ENCODE results near the gene PALD1. TPM values are rescaled to one million over a fixed set of nuclear protein-coding genes. Genes with fewer than 3 reads are reported as not detected.

The PALD1 gene
- polyA plus RNA-seq, 3 donors: 2.3 to 4.7 (median 3.8) TPM

DNA sequence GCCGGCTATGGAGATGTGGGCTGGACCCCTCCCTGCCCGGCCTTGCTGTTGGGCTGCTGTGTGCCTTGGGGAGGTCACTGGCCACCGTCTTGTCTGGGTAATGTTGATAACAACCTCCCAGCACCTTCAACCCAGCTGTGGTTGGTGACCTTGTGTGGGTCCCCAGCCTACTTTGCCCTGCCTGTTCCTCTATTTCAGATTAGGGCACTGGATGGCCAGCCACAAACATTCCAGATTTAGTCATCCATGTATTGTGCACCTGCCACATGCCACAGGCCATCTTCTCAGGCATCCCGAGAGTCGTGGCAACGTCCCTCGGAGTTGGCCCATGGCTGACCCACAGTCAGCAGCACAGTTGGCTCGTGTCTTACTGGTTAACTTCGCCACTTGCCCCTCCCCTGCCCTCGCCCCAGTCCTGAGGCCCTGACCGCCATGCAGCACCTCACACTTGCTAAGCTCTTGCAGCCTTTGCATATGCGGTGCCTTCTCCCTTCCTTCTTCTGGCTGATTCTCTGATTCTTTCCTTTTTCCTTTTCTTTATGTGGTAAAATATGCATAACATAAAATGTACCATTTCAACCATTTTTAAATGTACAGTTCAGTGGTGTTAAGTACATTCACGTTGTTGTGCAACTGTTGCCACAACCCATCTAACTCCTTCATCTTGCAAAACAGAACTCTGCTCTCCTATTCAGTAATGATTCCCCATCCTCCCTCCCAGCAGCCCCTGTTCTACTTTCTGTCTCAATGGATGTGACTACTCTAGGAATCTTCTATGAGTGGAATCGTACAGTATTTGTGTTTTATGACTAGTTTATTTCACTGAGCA, 63.4 kb downstream of the PALD1 start:
- WGBS, 3 donors: 76 to 81% (median 77%) methylated on average over 14 of the region's 14 CpGs
- H3K27ac ChIP-seq (ENCODE audit: low read depth, low read length): no peak overlapping the region

DNA sequence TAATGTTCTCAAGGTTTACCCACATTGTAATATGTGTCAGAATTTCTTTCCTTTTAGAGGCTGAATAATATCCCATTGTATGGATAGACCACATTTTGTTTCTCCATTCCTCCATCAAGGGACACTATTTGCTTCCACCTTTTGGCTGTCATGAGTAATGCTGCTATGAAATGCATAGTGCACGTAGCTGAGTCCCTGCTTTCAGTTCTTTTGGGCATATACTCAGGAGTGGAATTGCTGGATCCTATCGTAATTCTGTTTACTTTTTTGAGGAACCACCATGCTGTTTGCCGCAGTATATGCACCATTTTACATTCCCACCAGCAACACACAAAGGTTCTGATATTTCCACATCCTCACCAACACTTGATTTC, 64.0 kb downstream of the PALD1 start:
- H3K27ac ChIP-seq (ENCODE audit: low read depth, low read length): no peak overlapping the region
- 82 to 88% (median 88%) methylated on average over 3 of the region's 3 CpGs for WGBS, 3 donors

DNA sequence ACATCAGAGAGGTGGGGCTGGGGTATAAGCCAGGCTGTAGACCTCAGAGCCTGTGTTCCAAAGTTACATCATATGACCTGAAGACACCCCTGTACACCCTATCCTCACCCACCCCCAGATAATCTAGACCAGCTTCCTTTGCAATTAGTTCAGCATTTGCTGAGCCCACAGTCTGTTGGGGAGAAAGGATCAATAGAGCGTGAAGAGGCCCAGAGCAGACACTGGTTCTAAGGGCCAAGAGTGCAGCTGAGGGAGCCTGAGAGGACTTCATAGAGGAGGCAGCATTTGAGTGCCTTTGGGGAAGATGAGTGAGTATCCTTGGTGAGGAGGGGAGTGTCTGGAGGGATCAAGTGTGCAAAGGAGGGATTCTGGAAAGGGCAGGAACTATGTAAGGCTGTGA, 65.3 kb downstream of the PALD1 start:
- H3K27ac ChIP-seq (ENCODE audit: low read depth, low read length): no peak overlapping the region
- 96 to 98% (median 96%) methylated on average over 1 of the region's 1 CpG for WGBS, 3 donors

DNA sequence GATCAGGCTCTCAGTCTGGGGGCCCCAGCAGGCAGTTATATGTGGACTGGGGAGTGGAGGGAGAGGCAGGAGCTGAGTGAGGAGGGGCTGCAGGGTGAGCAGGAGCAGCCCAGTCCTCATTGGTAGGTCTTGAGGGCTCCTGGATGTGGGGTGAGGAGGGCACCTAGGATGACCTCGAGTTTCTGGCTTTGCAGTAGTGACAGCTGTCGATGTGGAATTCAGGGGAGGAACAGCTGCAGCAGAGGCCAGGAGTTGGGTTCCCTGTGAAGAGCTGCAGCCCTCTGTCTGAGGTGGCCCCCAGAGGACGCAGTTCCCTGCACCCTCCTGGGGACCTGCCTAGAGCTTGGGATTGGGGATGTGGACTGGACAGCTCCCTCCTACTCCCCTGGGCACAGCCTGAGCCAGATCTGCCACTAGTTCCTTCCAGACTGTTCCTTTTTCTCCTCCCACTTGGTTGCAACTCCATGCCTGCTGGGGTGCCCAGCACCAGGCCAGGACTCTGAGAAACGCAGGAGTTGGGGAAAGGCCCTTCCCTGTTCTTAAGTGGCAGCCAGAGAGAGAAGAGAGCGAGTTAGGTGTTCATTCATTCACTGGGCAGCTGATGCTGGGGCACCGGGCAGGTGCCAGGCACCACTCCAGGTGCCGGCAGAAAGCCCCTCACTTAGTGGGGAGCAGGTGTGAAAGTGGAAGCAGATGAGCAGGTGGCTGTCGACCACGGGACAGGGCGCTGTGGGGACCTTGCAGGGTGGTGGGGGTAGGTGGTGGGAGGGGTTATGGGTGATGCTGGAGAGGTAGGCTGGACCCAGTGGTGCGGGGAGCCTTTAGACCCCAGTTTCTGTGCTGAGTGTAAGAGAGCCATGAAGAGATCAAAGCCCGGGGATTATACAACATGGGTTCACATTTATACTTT, 66.1 kb downstream of the PALD1 start:
- H3K27ac ChIP-seq (ENCODE audit: low read depth, low read length): no peak overlapping the region
- 73 to 81% (median 80%) methylated on average over 10 to 12 of the region's 12 CpGs for WGBS, 3 donors

DNA sequence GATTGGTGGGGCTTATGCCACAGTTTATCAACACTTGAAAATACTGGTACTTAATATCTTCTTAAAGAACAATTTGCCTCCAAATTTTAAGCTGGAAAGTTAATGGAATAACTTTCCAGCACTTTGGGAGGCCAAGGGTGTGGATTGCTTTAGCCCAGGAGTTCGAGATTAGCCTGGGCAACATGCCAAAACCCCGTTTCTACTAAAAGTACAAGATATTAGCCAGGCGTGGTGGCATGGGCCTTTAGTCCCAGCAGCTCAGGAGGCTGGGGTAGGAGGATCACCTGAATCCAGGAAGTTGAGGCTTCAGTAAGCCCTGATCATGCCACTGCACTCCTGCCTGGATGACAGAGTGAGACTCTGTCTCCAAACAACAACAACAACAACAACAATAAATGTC, 68.0 kb downstream of the PALD1 start:
- 20 to 35% (median 28%) methylated on average over 3 of the region's 3 CpGs for WGBS, 3 donors
- no peak overlapping the region for H3K27ac ChIP-seq (ENCODE audit: low read depth, low read length)

DNA sequence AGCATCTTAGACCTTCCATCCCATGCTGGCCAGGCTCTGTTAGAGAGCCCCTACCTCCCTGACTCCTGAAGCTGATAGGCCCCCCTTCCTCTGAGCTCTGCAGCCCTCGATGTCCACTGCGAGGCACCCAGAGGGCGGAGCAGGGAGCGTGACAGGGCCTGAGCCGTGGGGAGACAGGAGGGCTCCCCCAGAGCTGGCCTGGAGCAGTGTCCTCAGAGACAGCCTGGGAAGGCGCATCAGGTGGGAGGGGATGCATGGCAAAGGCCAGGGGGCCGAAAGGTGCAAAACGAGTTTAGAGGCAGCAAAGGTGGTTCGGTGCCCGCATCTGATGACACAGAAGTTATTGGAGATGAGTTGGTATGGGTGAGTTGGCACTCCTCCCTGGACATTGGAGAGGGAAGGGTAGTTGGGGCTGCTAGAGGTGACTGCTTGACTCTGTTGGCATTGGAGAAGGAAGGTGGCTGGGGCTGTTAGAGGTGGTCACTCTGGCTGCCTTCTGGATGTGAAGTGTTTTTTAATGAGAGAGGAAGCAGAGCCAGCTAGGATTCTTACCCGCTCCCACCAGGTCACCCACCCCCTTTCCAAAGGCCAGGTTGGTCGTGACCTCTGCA, 70.9 kb downstream of the PALD1 start:
- 77 to 85% (median 84%) methylated on average over 12 of the region's 12 CpGs for WGBS, 3 donors
- no peak overlapping the region for H3K27ac ChIP-seq (ENCODE audit: low read depth, low read length)

DNA sequence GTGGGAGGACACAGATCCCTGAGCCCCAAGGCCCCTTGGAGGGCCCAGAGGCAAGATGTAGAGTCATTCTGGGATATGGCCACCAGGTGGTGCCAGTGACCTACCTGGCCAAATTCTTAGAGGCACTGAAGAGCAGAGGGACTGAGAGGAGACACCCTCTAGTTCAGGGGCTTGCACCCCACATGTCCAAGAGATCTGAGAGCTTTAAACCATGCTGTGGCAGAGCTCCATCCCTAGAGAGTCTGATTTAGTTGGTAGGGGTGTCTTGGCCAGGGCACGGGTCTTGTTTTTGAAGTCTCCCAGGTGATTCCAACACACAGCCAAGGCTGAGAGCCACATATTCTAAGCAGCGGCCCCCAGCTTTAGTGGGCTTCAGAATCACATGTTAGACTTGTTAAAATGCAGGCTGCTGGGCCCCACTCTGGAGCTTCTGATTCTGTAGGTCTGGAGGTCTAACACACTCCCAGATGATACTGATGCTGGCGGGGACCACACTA, 71.4 kb downstream of the PALD1 start:
- H3K27ac ChIP-seq (ENCODE audit: low read depth, low read length): no peak overlapping the region
- WGBS, 3 donors: 69 to 83% (median 77%) methylated on average over 3 of the region's 3 CpGs

DNA sequence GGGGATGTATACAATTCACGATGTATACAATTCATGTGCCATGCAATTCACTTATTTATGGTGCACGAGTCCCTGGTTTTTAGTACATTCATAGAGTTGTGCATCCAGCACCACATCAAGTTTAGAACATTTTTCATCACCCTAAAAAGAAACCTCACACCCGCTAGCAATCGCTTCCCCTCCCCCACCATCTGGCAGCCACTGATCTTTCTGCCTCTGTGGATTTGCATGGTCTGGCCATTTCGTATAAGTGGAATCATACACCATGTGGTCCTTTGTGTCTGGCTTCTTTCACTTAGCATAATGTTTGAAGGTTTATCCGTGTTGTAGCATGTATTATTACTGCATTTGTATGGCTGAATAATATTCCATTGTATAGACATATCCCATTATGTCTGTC, 71.9 kb downstream of the PALD1 start:
- H3K27ac ChIP-seq (ENCODE audit: low read depth, low read length): no peak overlapping the region
- 75 to 84% (median 81%) methylated on average over 6 of the region's 6 CpGs for WGBS, 3 donors

DNA sequence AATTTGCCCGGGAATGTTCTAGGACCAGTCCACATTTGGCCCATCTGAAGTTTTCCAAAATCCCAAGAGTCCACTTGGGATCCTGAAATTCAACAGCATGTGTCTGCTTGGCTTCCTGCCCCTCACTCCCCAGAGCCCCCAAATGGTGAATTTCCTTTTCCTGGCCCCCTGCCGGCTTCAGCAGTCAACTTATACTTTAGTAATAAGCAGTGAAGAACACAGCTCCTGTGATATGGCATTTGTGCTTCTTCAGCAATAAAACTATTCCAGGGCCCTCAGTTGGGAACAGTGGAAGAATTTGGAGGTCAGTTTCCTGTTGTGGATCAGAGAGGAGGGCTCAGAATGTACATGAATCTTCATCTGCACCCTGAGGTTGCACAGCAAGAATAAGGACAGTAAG, 72.9 kb downstream of the PALD1 start:
- 37 to 56% (median 38%) methylated on average over 2 of the region's 2 CpGs for WGBS, 3 donors
- H3K27ac ChIP-seq (ENCODE audit: low read depth, low read length): no peak overlapping the region

DNA sequence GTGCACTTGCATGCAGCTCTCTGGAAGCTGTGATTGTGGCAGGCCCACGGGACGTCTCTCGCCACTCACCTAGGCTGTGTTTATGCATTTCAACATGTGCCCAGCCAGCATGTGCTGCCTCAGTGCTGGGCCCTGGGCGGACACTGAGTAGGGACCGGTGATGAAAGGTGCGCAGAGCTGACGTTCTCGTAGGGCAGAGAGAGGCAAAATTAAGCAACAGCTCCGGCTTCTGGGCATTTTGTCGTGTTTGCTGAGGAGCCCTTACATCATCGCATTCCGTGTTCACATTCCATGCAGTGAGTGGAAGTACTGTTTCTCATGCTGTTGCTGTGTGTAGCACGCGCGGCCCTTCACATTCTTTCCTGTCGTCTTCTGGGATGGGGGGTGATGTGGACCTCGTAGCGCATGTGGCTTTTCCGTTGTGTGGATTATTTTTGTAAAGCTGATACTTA, 73.4 kb downstream of the PALD1 start:
- 61 to 80% (median 63%) methylated on average over 19 of the region's 19 CpGs for WGBS, 3 donors
- H3K27ac ChIP-seq (ENCODE audit: low read depth, low read length): no peak overlapping the region

DNA sequence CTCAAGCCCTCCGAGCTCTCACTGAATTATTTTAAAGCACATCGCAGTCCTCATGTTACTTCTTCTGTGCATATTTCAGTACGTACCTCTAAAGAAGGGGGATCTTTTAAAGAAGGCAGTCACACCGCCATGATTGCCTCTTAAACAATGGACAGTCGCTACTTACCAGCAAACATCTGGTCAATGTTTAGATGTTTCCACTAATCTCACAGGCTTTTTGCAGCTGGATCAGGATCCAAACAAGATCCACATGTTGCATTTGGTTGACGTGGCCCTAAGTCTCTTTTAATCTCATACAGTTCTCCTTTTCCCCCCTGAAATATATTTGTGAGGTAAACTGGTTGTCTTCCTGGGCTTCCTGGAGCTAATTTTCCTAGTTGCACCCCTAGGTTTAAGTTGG, 74.0 kb downstream of the PALD1 start:
- no peak overlapping the region for H3K27ac ChIP-seq (ENCODE audit: low read depth, low read length)
- WGBS, 3 donors: 84 to 93% (median 90%) methylated on average over 6 of the region's 6 CpGs

DNA sequence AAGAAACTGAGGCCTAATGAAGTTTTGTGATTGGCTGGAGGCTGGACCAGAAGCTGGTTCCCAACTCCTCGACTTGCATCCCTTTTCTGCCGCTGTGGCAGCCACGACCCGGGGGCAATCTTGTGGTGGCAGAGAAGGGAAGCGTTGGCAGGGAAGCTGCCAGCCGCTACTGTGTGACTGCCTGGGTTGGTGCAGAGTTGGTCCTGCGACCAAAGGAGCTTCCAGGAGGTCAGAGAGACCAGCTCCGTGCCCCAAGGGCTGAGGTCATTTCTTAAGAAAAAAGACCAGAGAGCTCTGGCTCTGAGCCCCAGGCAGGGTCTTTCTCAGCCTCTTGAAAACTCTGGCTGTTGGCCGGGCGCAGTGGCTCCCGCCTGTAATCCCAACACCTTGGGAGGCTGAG, 76.8 kb downstream of the PALD1 start:
- no peak overlapping the region for H3K27ac ChIP-seq (ENCODE audit: low read depth, low read length)
- 84 to 87% (median 84%) methylated on average over 11 of the region's 11 CpGs for WGBS, 3 donors

DNA sequence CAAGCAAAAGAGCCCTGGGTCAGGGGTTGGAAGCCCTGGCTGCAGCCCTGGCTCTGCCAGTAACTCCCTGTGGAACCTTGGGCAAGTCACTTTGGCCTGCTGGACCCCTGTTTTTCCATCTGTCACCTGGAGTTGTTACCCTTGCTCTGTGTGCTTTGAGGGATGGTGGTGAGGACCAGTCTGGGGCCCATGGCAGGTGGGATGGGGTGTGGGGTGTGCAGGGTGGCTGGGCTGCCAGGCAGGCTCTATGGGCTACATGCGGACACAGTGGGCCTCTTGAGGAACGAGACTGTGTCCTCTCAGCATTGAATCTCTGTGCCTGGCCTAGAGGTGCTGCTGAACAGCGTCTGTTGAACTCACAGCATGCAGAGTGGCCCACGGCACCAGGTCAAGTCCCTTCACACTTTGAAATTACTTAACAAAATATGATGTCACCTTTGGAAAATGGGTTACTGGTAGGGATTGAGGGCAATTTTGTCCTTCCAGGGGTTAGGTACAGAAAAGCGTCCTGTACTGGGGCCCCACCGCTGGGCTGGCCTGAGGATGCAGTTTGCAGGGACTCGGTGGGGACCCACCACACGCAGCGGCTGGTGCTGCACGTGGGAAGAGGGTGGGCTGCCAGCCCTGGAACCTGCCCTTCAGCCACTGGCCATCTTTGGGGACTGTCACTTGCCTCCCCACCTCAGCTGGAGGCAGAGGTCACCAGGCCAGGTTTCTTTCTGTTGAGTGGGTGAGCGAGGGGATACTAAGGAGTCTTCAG, 78.7 kb downstream of the PALD1 start:
- 91 to 97% (median 95%) methylated on average over 11 of the region's 11 CpGs for WGBS, 3 donors
- no peak overlapping the region for H3K27ac ChIP-seq (ENCODE audit: low read depth, low read length)

DNA sequence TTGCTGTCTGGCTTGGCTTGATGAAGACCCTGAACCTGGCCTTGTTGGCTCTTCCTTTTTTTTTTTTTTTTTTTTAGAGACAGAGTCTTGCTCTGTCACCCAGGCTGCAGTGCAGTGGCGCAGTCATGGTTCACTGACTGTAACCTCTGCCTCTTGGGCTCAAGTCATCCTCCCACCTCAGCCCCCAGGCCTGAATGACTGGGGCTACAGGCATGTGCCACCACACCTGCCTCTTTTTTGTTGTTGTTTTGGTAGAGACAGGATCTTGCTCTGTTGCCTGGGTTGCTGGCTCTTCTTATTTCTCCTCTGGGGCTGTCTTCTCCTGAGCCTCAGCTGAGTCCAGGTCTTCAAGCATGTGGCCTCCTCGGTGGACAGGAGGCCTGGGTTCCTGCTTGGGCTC, 79.3 kb downstream of the PALD1 start:
- H3K27ac ChIP-seq (ENCODE audit: low read depth, low read length): no peak overlapping the region
- 59 to 84% (median 60%) methylated on average over 2 of the region's 2 CpGs for WGBS, 3 donors

DNA sequence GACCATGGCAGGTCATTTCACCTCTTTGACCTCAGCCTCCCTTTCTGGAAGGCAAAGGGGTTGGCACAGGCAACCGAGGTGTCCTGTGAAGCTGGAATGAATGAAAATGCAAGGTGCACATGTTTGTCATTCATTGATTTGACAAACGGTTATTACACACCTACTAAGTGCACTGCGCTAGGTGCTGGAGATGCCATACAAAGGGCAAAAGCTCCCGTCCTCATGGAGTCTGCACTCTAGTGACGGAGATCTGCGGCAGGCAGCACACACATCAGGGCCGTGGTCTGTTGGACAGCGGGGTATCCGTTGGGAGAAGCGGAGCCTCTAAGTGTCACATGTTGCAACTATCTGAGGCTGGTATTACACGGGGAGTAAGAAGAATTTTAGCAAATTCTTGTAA, 79.7 kb downstream of the PALD1 start:
- 82 to 89% (median 85%) methylated on average over 11 of the region's 11 CpGs for WGBS, 3 donors
- no peak overlapping the region for H3K27ac ChIP-seq (ENCODE audit: low read depth, low read length)

DNA sequence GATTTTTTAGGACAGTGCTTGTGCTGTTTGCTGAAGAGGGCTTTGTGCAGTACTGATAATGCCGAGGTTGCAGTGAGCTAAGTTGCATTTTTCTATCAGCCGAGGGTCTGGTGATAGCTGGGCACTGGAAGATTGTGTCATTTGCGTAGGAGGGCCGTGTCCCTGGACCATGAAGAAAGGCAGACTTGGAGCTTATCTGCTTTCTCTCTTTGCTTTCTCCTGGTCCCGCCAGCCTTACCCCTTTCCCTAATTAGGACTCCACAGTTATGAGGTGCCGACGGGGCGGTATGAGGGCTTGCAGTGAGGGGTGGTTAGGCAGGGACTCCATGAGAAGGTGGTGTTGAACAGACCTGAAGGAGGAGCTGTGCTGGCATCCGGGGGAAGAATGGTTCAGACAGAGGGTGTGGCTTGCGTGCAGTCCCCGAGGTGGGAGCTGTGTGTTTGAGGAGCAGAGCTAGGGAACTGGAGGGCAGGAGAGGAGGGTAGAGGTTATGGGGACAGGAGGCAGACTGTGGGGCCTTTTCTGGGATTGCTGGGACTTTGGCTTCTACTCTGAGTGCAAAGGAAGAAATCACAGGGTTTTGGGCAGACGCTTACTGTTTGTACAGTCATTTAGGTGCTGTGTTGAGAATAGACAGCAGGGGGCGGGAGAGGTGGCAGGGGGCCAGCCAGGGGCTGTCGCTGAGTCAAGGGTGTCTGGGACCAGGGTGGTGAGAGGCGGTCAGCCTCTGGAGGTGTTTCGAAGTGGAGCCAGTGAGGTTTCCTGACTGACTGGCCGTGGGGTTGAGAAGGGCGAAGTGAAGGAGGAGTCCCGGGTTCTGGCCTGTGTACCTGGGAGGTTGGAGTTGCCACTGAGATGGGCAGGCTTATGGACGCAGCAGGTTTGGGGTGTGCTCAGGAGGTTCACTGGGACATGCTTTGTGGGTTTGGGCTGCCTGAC, 80.6 kb downstream of the PALD1 start:
- 34 to 43% (median 37%) methylated on average over 20 of the region's 20 CpGs for WGBS, 3 donors
- no peak overlapping the region for H3K27ac ChIP-seq (ENCODE audit: low read depth, low read length)

DNA sequence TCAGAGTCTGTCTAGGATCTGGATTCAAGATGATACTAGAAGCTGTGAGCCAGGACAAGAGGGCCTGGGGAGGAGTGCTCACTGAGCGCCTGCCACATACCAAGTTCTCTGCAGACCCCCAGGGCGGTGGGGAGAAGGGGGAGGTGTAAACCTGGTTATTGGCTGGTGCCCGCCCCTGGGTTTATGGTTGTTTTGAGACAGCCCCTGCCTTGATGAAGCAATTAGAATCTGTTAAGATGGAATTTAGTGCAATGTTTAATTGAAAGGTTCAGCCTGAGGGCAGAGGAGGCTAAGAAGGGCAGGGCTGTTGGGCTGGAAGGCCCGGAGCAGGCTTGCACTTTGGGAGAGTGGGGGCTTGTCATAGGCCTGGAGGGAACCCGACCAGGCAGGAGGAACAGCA, 81.3 kb downstream of the PALD1 start:
- H3K27ac ChIP-seq (ENCODE audit: low read depth, low read length): no peak overlapping the region
- 83 to 94% (median 91%) methylated on average over 5 of the region's 5 CpGs for WGBS, 3 donors
